ENCODE measurements around the gene RFC4.

DNA sequence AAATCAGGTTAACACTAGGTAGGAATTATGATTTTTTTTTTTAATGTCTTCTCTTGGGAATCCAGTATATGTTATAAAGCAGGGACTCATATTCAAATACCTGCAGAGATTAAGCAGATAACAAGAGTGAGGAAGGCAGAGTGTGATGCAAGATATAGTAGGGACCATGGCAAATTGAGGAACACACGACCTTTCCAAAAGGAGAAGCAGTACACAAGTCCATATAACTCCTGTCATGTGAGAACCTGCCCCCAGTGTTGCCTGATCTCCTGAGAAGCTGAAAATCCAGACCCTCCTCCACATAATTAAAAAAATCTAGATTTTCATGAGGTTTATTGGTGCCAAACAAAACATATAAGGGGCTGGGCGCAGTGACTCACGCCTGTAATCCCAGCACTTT, 3.6 kb downstream of the RFC4 start:
- TF ChIP-seq, protein P1, sequence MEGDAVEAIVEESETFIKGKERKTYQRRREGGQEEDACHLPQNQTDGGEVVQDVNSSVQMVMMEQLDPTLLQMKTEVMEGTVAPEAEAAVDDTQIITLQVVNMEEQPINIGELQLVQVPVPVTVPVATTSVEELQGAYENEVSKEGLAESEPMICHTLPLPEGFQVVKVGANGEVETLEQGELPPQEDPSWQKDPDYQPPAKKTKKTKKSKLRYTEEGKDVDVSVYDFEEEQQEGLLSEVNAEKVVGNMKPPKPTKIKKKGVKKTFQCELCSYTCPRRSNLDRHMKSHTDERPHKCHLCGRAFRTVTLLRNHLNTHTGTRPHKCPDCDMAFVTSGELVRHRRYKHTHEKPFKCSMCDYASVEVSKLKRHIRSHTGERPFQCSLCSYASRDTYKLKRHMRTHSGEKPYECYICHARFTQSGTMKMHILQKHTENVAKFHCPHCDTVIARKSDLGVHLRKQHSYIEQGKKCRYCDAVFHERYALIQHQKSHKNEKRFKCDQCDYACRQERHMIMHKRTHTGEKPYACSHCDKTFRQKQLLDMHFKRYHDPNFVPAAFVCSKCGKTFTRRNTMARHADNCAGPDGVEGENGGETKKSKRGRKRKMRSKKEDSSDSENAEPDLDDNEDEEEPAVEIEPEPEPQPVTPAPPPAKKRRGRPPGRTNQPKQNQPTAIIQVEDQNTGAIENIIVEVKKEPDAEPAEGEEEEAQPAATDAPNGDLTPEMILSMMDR (IDR thresholded peaks at IDR 0.05), result no peak
- TF ChIP-seq EZH2 (IDR thresholded peaks at IDR 0.05), result no peak
